Stimulated activated CD8-positive, alpha-beta memory T cell treated with anti-CD3 and anti-CD28 coated beads, Interleukin-4, amount 100 ng/mL, for 48 hours (primary cell): ENCODE data around the gene TRIM28.
"Not testable (repeated sequence)": the region's sequence is repeated elsewhere in the genome, so short reads cannot be mapped to it uniquely, and the experiment has no call there.

Experiments
- DNase-seq: peaks from one replicate; pipeline ENCODE4 v3.0.0-alpha.2; 2020

The TRIM28 gene

DNA sequence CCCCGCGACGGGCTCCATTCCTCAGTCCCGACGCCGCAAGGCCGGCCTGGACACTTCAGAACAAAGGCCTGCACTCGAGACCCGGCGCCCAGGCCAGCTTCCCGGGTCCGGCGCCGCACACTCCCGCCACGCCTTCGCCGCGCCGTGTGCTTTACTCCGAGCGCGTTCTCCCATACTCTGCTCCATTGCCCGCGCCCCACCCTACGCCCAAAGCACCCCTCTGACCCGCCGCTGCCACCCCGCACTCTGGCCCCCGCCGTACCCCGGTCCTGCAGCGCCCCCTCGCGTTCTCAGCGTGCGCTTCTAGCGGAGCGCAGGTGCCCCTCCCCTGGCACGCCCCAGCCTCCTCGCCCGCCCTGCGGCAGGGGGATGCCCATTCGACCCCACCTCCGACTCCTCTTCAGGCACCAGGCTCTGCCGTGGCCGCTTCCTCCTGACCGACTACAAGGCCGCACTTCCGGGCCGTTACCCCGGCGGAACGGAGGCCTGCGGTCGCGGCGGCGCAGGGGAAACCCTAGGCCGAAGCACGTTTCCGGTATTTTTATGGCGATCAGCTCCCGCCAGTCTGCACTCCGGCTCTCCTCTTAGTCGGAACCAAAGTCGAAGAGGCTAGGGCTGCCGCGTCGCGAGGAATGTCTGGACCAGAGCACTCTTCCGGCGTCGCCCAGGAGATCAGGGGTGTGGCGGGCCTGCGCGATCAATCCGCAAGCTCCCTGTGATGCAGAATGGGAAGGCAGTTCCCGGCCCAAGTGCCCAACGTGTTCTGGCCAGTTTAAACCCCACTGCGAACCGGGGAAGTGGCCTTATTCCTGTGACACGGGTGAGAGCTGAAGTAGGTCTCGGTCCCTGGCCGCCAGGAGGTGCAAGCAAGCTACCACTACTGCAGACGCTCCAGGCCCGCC lies 24.3 kb upstream of the TRIM28 start, which contains the start of gene ZBTB45:
ZBTB45 (minus strand) TSS at position 456 of the 902 bp plus-strand sequence. CDS start 2,137 bp downstream, outside the sequence.
- DNase-seq: peak; percentile 96

- DNase-seq: no peak
These were observed 23.6 kb upstream of the TRIM28 start for GRCh38 chr19:58520257-58520599.

- DNase-seq: no peak
These were observed 22.2 kb upstream of the TRIM28 start for GRCh38 chr19:58521651-58522050.

GRCh38 chr19:58522709-58523108 lies 21.2 kb upstream of the TRIM28 start:
- DNase-seq: no peak

DNA sequence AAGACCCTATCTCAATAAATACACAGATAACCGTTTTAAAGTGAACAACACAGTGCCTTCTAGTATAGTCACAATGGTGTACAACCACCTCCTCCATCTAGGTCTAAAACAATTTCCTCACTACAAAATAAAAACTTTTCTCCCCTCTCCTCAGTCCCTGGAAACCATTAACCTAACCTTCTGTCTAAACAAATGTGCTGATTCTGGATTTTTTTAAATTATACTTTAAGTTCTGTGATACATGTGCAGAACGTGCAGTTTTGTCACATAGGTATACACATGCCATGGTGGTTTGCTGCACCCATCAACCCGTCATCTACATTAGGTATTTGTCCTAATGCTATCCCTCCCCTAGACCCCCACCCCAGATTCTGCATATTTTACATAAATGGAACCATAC lies 14.5 kb upstream of the TRIM28 start:
- no peak for DNase-seq

GRCh38 chr19:58531034-58531840 lies 12.6 kb upstream of the TRIM28 start:
- no peak for DNase-seq

GRCh38 chr19:58535857-58536256 lies 8.0 kb upstream of the TRIM28 start:
- no peak for DNase-seq

- no peak for DNase-seq
These were observed 6.7 kb upstream of the TRIM28 start for GRCh38 chr19:58536852-58537798.

GRCh38 chr19:58538257-58539168 lies 5.4 kb upstream of the TRIM28 start:
- peak; percentile 71 for DNase-seq

GRCh38 chr19:58539169-58539559 lies 4.7 kb upstream of the TRIM28 start:
- not testable (repeated sequence) for DNase-seq

- not testable (repeated sequence) for DNase-seq
These were observed 1.1 kb upstream of the TRIM28 start for GRCh38 chr19:58542641-58543372.

- no peak for DNase-seq
These were observed 874 bp downstream of the TRIM28 start for GRCh38 chr19:58544591-58545285.

DNA sequence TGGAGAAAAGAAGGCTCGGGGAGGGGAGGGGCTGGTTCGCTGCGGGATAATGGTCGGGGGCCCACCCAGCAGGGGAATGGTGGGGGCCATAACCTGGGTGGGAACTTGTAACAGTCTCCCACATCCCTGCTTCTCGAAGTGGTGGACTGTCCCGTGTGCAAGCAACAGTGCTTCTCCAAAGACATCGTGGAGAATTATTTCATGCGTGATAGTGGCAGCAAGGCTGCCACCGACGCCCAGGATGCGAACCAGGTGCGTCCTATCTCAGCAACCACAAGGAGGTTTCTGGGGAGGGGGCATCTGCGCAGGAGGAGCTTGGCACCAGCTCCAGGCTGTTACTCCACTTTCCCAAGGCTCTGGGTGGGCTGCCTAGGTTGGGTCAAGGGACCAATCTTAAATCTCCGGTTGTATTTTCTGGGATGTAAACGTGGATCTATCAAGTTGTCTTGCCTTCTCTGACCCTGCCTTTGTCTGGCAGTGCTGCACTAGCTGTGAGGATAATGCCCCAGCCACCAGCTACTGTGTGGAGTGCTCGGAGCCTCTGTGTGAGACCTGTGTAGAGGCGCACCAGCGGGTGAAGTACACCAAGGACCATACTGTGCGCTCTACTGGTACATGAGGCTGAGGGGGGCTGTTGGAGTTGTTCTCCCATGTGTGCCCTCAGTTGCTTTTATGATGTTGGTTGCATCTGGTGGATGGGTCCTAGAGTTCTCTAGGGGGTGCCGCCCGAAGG lies 1.6 kb downstream of the TRIM28 start:
- peak; percentile 33 for DNase-seq

DNA sequence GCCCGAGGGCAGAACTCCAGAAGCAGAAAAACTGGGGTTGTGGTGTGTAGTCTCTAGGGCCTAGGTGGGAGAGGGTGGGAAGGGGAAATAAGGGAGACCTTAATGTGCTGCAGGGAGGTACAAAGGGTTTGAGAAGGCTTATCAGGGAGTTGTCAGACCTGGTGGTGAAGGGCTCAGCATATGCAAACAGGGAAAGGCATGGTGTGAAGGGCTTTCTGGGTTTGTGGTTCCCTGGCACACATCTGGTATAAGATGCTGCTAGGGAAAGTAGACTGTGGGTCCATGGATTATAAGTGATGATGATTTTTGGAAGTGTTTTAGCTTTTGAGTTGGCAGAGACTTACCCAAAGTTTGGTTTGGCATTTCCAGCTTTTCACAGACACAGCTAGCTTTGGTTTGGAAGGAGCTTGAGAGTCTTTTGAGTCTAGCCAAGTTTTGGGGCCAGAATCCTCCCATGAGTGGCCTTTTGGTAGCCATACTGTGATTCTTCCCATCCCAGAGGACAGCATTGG lies 2.2 kb downstream of the TRIM28 start:
- DNase-seq: no peak

- peak; percentile 22 for DNase-seq
These were observed 3.8 kb downstream of the TRIM28 start for GRCh38 chr19:58547323-58548312.

DNA sequence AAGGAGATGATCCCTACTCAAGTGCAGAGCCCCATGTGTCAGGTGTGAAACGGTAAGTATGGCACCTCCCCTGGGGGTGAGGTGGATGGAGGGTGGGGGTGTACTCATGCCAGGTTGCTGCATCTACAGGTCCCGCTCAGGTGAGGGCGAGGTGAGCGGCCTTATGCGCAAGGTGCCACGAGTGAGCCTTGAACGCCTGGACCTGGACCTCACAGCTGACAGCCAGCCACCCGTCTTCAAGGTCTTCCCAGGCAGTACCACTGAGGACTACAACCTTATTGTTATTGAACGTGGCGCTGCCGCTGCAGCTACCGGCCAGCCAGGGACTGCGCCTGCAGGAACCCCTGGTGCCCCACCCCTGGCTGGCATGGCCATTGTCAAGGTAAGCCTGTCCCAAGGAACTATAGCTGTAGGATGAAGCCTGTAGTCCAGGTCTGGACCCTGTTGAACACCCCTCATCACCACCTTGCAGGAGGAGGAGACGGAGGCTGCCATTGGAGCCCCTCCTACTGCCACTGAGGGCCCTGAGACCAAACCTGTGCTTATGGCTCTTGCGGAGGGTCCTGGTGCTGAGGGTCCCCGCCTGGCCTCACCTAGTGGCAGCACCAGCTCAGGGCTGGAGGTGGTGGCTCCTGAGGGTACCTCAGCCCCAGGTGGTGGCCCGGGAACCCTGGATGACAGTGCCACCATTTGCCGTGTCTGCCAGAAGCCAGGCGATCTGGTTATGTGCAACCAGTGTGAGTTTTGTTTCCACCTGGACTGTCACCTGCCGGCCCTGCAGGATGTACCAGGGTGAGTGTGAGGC lies 5.2 kb downstream of the TRIM28 start:
- peak; percentile 23 for DNase-seq
